ENCODE results near the gene OXSR1. TPM values are rescaled to one million over a fixed set of nuclear protein-coding genes. Genes with fewer than 3 reads are reported as not detected.
A peak's percentile ranks its signal among the peaks of the same experiment; 100 is the strongest.

Gene OXSR1
- total and polyA plus RNA-seq, 10 donors: 9.3 to 45.0 (median 30.5) TPM

- Histone ChIP-seq H3K27ac (no peak overlapping the region), H3K36me3 (peaks cover 0 to 77% (median 46%) of the 10 kb centered on the region in 6 donors), H3K9me3 (no peaks in the 10 kb centered on the region), H3K4me3 (no peak overlapping the region), H3K4me1 (peaks cover 0 to 33% (median 2%) of the 10 kb centered on the region in 6 donors), H3K27me3 (replicated peaks in 1 of 7) (no peaks in the 10 kb centered on the region)
- no peak for DNase-seq
- 94 to 100% (median 97%) methylated on average over 1 of the region's 1 CpG for WGBS, 5 donors
- intact Hi-C loops (cut with DNase I; ENCODE audit: low total_unique reads): loop anchor here (5.0 kb wide), 1 partner anchor 363 kb away; no protein-coding TSS in a partner anchor
- TF ChIP-seq POLR2A (IDR thresholded peaks at IDR 0.05) (no peak), POLR2AphosphoS5 (IDR thresholded peaks at IDR 0.05) (no peak)
- TF ChIP-seq, protein P1, sequence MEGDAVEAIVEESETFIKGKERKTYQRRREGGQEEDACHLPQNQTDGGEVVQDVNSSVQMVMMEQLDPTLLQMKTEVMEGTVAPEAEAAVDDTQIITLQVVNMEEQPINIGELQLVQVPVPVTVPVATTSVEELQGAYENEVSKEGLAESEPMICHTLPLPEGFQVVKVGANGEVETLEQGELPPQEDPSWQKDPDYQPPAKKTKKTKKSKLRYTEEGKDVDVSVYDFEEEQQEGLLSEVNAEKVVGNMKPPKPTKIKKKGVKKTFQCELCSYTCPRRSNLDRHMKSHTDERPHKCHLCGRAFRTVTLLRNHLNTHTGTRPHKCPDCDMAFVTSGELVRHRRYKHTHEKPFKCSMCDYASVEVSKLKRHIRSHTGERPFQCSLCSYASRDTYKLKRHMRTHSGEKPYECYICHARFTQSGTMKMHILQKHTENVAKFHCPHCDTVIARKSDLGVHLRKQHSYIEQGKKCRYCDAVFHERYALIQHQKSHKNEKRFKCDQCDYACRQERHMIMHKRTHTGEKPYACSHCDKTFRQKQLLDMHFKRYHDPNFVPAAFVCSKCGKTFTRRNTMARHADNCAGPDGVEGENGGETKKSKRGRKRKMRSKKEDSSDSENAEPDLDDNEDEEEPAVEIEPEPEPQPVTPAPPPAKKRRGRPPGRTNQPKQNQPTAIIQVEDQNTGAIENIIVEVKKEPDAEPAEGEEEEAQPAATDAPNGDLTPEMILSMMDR (IDR thresholded peaks at IDR 0.05 in 8 of 11, conservative IDR thresholded peaks at IDR 0.05 in 3 of 11): no peak
These were observed 46.1 kb upstream of the OXSR1 start for GRCh38 chr3:38119248-38119544.

- DNase-seq: peak; percentile 66
- H3K4me1 ChIP-seq: peaks cover 0 to 25% (median 0%) of the 10 kb centered on the region in 6 donors
- H3K27me3 ChIP-seq (replicated peaks in 1 of 7): no peaks in the 10 kb centered on the region
- WGBS, 5 donors: 88 to 94% (median 89%) methylated on average over 6 to 7 of the region's 7 CpGs
- no peaks in the 10 kb centered on the region for H3K9me3 ChIP-seq
- H3K27ac ChIP-seq: no peak overlapping the region
- H3K36me3 ChIP-seq: peaks cover 0 to 82% (median 55%) of the 10 kb centered on the region in 6 donors
- TF ChIP-seq, protein P1 (IDR thresholded peaks at IDR 0.05 in 8 of 11, conservative IDR thresholded peaks at IDR 0.05 in 3 of 11): no peak
- TF ChIP-seq POLR2AphosphoS5 (IDR thresholded peaks at IDR 0.05): peak; percentile 13 to 39 (median 19)
- intact Hi-C loops (cut with DNase I; ENCODE audit: low total_unique reads): loop anchor here (5.0 kb wide), 1 partner anchor 362 kb away; no protein-coding TSS in a partner anchor
- H3K4me3 ChIP-seq: no peak overlapping the region
These were observed 45.3 kb upstream of the OXSR1 start for GRCh38 chr3:38119821-38120692.

DNA sequence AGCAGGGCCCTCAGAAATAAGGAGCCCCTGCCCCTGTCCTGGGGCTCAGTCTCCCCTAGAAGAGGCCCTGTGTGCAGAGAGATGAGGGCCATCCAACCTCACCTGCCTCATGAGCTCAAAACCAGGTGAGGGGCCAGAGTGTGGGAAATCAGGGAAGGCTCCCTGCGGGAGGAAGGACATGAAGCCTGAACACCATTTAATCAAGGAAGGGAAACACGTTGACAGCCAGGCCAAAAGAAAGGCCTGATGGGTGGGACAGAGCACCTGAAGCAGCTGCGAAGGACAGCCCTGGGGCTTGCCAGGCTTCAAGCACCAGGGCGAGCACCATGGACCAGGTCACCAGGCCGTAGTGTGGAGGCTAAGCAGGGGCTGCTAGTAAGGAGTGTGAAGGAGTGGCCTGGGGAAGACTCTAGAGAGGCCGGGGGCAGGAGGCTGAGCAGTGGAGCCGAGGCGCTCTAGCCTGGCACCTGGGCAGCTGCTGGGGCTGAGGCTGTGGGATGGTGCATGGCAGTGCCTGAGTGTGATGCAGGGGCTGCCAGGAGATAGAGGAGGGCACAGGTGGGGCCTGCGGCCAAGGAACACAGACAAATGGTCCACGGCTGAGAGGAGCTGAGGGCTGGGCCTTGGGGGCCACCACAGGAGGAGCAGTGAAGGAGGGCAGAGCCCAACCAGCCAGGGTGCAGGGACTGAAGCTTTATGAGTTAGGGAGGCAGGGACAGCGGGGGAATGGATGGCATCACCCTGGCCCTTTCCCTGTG, 44.5 kb upstream of the OXSR1 start:
- H3K4me3 ChIP-seq: no peak overlapping the region
- 90 to 95% (median 92%) methylated on average over 11 of the region's 11 CpGs for WGBS, 5 donors
- TF ChIP-seq POLR2AphosphoS5 (IDR thresholded peaks at IDR 0.05) (peak in 2 of 3 donors; percentile 23 to 56), POLR2A (IDR thresholded peaks at IDR 0.05) (no peak)
- TF ChIP-seq, protein P1 (IDR thresholded peaks at IDR 0.05 in 8 of 11, conservative IDR thresholded peaks at IDR 0.05 in 3 of 11): no peak
- intact Hi-C loops (cut with DNase I; ENCODE audit: low total_unique reads): no loop called here
- peak; percentile 61 for DNase-seq
- H3K9me3 ChIP-seq: no peaks in the 10 kb centered on the region
- no peaks in the 10 kb centered on the region for H3K27me3 ChIP-seq (replicated peaks in 1 of 7)
- H3K36me3 ChIP-seq: peaks cover 0 to 90% (median 63%) of the 10 kb centered on the region in 6 donors
- H3K27ac ChIP-seq: no peak overlapping the region
- H3K4me1 ChIP-seq: peaks cover 0 to 17% (median 0%) of the 10 kb centered on the region in 6 donors

DNA sequence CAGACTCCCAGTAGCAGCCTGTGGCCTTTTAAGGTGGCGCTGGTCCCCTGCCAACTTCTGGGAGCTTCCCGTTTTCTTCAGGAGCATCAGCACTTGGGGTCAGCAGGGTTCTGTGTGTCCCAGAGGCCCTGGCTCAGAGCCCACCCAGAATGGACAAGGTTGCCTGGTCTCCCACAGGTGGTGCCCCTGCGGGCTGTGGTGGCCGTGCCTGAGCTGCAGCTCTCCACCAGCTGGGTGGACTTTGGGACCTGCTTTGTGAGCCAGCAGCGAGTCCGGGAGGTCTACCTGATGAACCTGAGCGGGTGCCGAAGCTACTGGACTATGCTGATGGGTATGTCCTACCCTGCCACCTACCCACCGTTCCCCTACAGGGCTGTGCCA, 43.9 kb upstream of the OXSR1 start:
- Histone ChIP-seq H3K27ac (no peak overlapping the region), H3K36me3 (peaks cover 0 to 95% (median 69%) of the 10 kb centered on the region in 6 donors), H3K9me3 (no peaks in the 10 kb centered on the region), H3K27me3 (replicated peaks in 1 of 7) (no peaks in the 10 kb centered on the region), H3K4me1 (peaks cover 0 to 11% (median 0%) of the 10 kb centered on the region in 6 donors), H3K4me3 (no peak overlapping the region)
- intact Hi-C loops (cut with DNase I; ENCODE audit: low total_unique reads): no loop called here
- no peak for DNase-seq
- 90 to 98% (median 92%) methylated on average over 4 to 9 of the region's 9 CpGs for WGBS, 5 donors
- TF ChIP-seq POLR2AphosphoS5 (IDR thresholded peaks at IDR 0.05): no peak
- TF ChIP-seq POLR2A (IDR thresholded peaks at IDR 0.05): no peak
- TF ChIP-seq, protein P1 (IDR thresholded peaks at IDR 0.05 in 8 of 11, conservative IDR thresholded peaks at IDR 0.05 in 3 of 11): no peak

Measured in spleen (tissue), 11 donors.